Keratinocyte (primary cell): ENCODE results near the gene SIK2. TPM values are rescaled to one million over a fixed set of nuclear protein-coding genes. Genes with fewer than 3 reads are reported as not detected.
A peak's percentile ranks its signal among the peaks of the same experiment; 100 is the strongest.

Experiments used
- DNase-seq: peaks from one replicate; pipeline ENCODE4 v3.0.0-alpha.2; 2011; ENCODE audit warnings: low read depth, missing footprints, low spot score
- FAIRE-seq: peaks from 2 replicates; lab custom pipeline; 2011; peaks lifted over from hg19 to GRCh38; lab: Jason Lieb, UNC
- H2AFZ ChIP-seq: 2 replicates; pipeline ENCODE4 v1.6.0; 2012; ENCODE audit warnings: low read length, control low read depth, inconsistent platforms; ENCODE audit not compliant: control insufficient read depth
- H3K27ac ChIP-seq: 2 replicates; pipeline ENCODE4 v1.5.1; 2011; ENCODE audit warnings: low read length; ENCODE audit not compliant: control insufficient read depth, insufficient read depth
- H3K27me3 ChIP-seq: 3 replicates; pipeline ENCODE4 v1.6.0; 2011; ENCODE audit warnings: low read length; ENCODE audit not compliant: control insufficient read depth, insufficient read depth; ENCODE audit errors: extremely low read depth
- H3K36me3 ChIP-seq, 2 experiments: 2 replicates in 1 of 2; 3 replicates in 1 of 2; pipeline ENCODE4 v1.5.1; 2011; ENCODE audit warnings: low read length in 2 of 2, mild to moderate bottlenecking in 1 of 2; ENCODE audit not compliant: control insufficient read depth in 2 of 2, insufficient read depth in 2 of 2; ENCODE audit errors: extremely low read depth in 1 of 2
- H3K4me1 ChIP-seq: 3 replicates; pipeline ENCODE4 v1.5.1; 2011; ENCODE audit warnings: low read length; ENCODE audit not compliant: control insufficient read depth, insufficient read depth; ENCODE audit errors: extremely low read depth
- H3K4me2 ChIP-seq: 3 replicates; pipeline ENCODE4 v1.6.0; 2011; ENCODE audit warnings: low read depth, low read length; ENCODE audit not compliant: control insufficient read depth, insufficient read depth; ENCODE audit errors: extremely low read depth
- H3K4me3 ChIP-seq, 3 experiments: fragments of 200-600 bp in 1 of 3; sonication (generic) in 1 of 3; 2 replicates in 2 of 3; 3 replicates in 1 of 3; pipeline ENCODE4 v1.5.1; 2011 to 2016; ENCODE audit warnings: low read length in 3 of 3, mild to moderate bottlenecking in 3 of 3, control low read depth in 2 of 3, inconsistent platforms in 1 of 3, low read depth in 1 of 3, mixed read lengths in 1 of 3, mixed run types in 1 of 3, moderate library complexity in 1 of 3; ENCODE audit not compliant: control insufficient read depth in 2 of 3, insufficient read depth in 2 of 3; ENCODE audit errors: extremely low read depth in 1 of 3
- H3K79me2 ChIP-seq: 2 replicates; pipeline ENCODE4 v1.6.0; 2012; ENCODE audit warnings: low read length; ENCODE audit not compliant: control insufficient read depth, insufficient read depth
- H3K9ac ChIP-seq: 3 replicates; pipeline ENCODE4 v1.6.0; 2011; ENCODE audit warnings: low read length; ENCODE audit not compliant: control insufficient read depth, insufficient read depth; ENCODE audit errors: extremely low read depth
- H3K9me1 ChIP-seq: 3 replicates; pipeline ENCODE4 v1.6.0; 2011; ENCODE audit warnings: low read length; ENCODE audit not compliant: control insufficient read depth, insufficient read depth; ENCODE audit errors: extremely low read depth
- H3K9me3 ChIP-seq: 2 replicates; pipeline ENCODE4 v1.5.1; 2012; ENCODE audit warnings: low read depth, low read length; ENCODE audit not compliant: control insufficient read depth
- H4K20me1 ChIP-seq: 3 replicates; pipeline ENCODE4 v1.6.0; 2011; ENCODE audit warnings: low read length; ENCODE audit not compliant: control insufficient read depth, insufficient read depth; ENCODE audit errors: extremely low read depth
- CTCF ChIP-seq, 3 experiments: IDR thresholded peaks in 1 of 3; conservative IDR thresholded peaks in 1 of 3; optimal IDR thresholded peaks in 1 of 3; 2 replicates in 2 of 3; 3 replicates in 1 of 3; pipeline versions ENCODE3 to v1.5.1; 2011; ENCODE audit warnings: low read length in 3 of 3, mild to moderate bottlenecking in 3 of 3, moderate library complexity in 2 of 3, control low read depth in 1 of 3, inconsistent platforms in 1 of 3; ENCODE audit not compliant: insufficient read depth in 2 of 3; ENCODE audit errors: extremely low read depth in 1 of 3
- EZH2 ChIP-seq: IDR thresholded peaks from one replicate; pipeline ENCODE4 v1.6.1; 2012; ENCODE audit warnings: inconsistent platforms, mild to moderate bottlenecking, low read length, moderate library complexity
- dilution Hi-C: fragments of 300-500 bp; cut with MboI; formaldehyde crosslinking; loops from one replicate; pipeline ENCODE4 v1.7.0; 2020; ENCODE audit warnings: low sequenced_read_pairs; ENCODE audit not compliant: extremely low pct_ligation_motif_present
- polyA plus RNA-seq, 5 experiments: library from polyadenylated mRNA; depleted of rRNA in 3 of 5; stranded (reverse) in 3 of 5; stranded (forward) in 1 of 5; unstranded in 1 of 5; fragments of >200 nt; gene quantifications; 1 replicate in 1 of 5; 2 replicates in 3 of 5; 3 replicates in 1 of 5; pipeline versions ENCODE4 v1.2.1 to v1.2.3, GENCODE V29; 2011 to 2012; ENCODE audit warnings: missing spikeins in 2 of 5, low read depth in 1 of 5, low replicate concordance in 1 of 5

Gene SIK2
- polyA plus RNA-seq, 1 donor (not counting 4 experiments of a cell fraction or from before 2014, with no cell fraction given) = 10.0 TPM

DNA sequence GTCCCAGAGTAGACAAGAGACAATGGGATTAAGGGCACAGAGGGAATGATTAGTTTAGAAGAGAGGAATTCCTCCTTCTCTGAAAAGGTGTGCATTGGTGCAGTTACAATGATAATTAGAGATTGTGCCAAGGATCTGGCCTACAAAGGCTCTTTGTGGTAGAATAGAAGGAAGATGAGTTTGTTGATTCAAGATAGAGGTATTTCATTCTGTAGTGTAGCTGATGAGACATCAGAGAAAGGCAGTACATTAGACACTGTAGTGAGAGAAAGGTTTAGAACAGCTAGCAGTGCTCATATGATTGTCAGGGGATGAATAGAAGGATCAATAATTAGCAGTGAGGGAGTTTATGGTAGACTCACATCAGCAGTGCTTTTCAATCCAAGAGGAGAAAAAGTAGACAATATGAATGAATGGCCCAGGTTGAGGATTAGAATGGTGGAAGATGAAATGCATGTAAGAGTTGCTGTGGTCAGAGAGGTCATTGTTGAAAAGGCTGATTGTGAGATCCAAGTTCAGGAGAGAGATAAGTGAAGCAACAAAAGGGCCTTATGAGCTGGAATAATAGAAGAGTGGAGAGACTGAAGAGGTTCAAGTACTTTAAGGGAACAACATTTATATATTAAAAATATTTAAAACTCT, 28.9 kb downstream of the SIK2 start:
- H3K4me2 ChIP-seq = peak overlapping the region; percentile 56
- peaks cover 54% of the 10 kb centered on the region for H3K4me1 ChIP-seq
- H3K4me3 ChIP-seq = peak overlapping the region in 1 of 3 experiments; percentile 5
- FAIRE-seq = peak; percentile 92
- H3K79me2 ChIP-seq = no peaks in the 10 kb centered on the region
- no peaks in the 10 kb centered on the region for H3K36me3 ChIP-seq
- dilution Hi-C loops = no loop called here
- H4K20me1 ChIP-seq = no peaks in the 10 kb centered on the region
- peak; percentile 26 for DNase-seq
- TF ChIP-seq CTCF (optimal IDR thresholded peaks at IDR 0.05 in 1 of 3, IDR thresholded peaks at IDR 0.05 in 1 of 3, conservative IDR thresholded peaks at IDR 0.05 in 1 of 3; ENCODE audit: extremely low read depth in 1 of 3, insufficient read depth in 2 of 3, low read length in 3 of 3) (no peak), EZH2 (no peak)
- no peak overlapping the region for H3K9ac ChIP-seq
- H2AFZ ChIP-seq = no peak overlapping the region
- peak overlapping the region; percentile 7 for H3K27ac ChIP-seq
- no peaks in the 10 kb centered on the region for H3K9me3 ChIP-seq
- H3K9me1 ChIP-seq = no peaks in the 10 kb centered on the region
- H3K27me3 ChIP-seq = no peaks in the 10 kb centered on the region

DNA sequence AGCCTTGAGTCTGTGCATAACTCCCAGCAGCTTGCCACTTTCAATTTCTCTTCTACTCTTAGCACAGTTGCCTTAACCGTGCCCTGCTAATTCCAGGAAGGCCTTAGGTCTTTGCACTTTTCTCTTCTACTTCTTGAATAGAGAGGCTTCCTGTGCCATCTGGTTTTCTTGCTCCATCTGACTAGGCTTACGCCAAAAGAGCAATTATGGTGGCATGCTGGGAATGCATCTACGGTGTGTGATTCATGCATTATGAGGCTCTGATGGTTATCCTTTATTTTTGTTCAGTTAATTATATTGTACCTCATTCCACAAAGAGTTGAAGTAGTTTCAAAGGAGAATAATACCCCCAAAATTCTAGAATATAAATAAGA, 29.4 kb downstream of the SIK2 start:
- Histone ChIP-seq H3K4me1 (peaks cover 58% of the 10 kb centered on the region), H3K9me1 (no peaks in the 10 kb centered on the region), H3K9ac (no peak overlapping the region), H4K20me1 (no peaks in the 10 kb centered on the region), H3K4me3 (peak overlapping the region in 1 of 3 experiments; percentile 5), H3K36me3 (no peaks in the 10 kb centered on the region), H3K27ac (peak overlapping the region; percentile 7), H3K4me2 (peak overlapping the region; percentile 56), H3K79me2 (peaks cover 2% of the 10 kb centered on the region), H2AFZ (no peak overlapping the region), H3K27me3 (no peaks in the 10 kb centered on the region), H3K9me3 (no peaks in the 10 kb centered on the region)
- peak; percentile 90 for FAIRE-seq
- no peak for TF ChIP-seq CTCF (optimal IDR thresholded peaks at IDR 0.05 in 1 of 3, IDR thresholded peaks at IDR 0.05 in 1 of 3, conservative IDR thresholded peaks at IDR 0.05 in 1 of 3; ENCODE audit: extremely low read depth in 1 of 3, insufficient read depth in 2 of 3, low read length in 3 of 3)
- no peak for TF ChIP-seq EZH2
- dilution Hi-C loops = no loop called here
- peak; percentile 32 for DNase-seq
